Upper lobe of right lung (tissue), 1 donor: ENCODE results near the gene FMOD. TPM values are rescaled to one million over a fixed set of nuclear protein-coding genes. Genes with fewer than 3 reads are reported as not detected.
A peak's percentile ranks its signal among the peaks of the same experiment; 100 is the strongest.

Experiments
- ATAC-seq: fragments of 200-7000 bp; cut with Tn5 transposase; one replicate; pipeline ENCODE4 v1.9.1; 2020; ENCODE audit warnings: mild to moderate bottlenecking, moderate library complexity
- DNase-seq: peaks from one replicate; pipeline ENCODE4 v3.0.0-alpha.2; 2020
- H3K27ac ChIP-seq: fragments of 200-600 bp; one replicate; pipeline ENCODE4 v1.8.0; 2022
- H3K27me3 ChIP-seq: fragments of 200-600 bp; one replicate; pipeline ENCODE4 v1.8.0; 2022; ENCODE audit warnings: mild to moderate bottlenecking
- H3K36me3 ChIP-seq: fragments of 200-600 bp; one replicate; pipeline ENCODE4 v1.8.0; 2022
- H3K4me1 ChIP-seq: fragments of 200-600 bp; one replicate; pipeline ENCODE4 v1.8.0; 2022
- H3K4me3 ChIP-seq: fragments of 200-600 bp; one replicate; pipeline ENCODE4 v1.8.0; 2022; ENCODE audit warnings: mild to moderate bottlenecking
- H3K9me3 ChIP-seq: fragments of 200-600 bp; one replicate; pipeline ENCODE4 v1.8.0; 2022
- CTCF ChIP-seq: fragments of 200-600 bp; IDR thresholded peaks from one replicate; pipeline ENCODE4 v1.8.0; 2022; ENCODE audit warnings: antibody characterized with exemption
- intact Hi-C: fragments of 100-400 bp; cut with DNase I; formaldehyde crosslinking; loops from one replicate; pipeline ENCODE4 v1.11.0; 2022
- total RNA-seq: library from RNA; stranded (reverse); fragmentation: NEBNext Ultra II Directional; extraction: Animal tissue kit (Norgen Biotek cat#: 25700); gene quantifications from one replicate; pipeline ENCODE4 v1.2.1, GENCODE V29; 2021
- donor health status: DM: no; HTN: yes; CAD: no; lungs with severe emphysema.

FMOD gene
- total RNA-seq, 1 donor from 2014 or later: 45.1 TPM

GRCh38 chr1:203361945-203362719 lies 11.2 kb upstream of the FMOD start:
- no peak for TF ChIP-seq CTCF
- DNase-seq (no peak), ATAC-seq (peak; percentile 50)
- no peaks in the 10 kb centered on the region for H3K36me3 ChIP-seq
- no peaks in the 10 kb centered on the region for H3K9me3 ChIP-seq
- no peaks in the 10 kb centered on the region for H3K4me1 ChIP-seq
- H3K27me3 ChIP-seq: no peaks in the 10 kb centered on the region
- intact Hi-C loops: no loop called here
- H3K27ac ChIP-seq: no peak overlapping the region
- H3K4me3 ChIP-seq: no peak overlapping the region

GRCh38 chr1:203360547-203361185 lies 9.7 kb upstream of the FMOD start:
- intact Hi-C loops: no loop called here
- ATAC-seq: no peak
- Histone ChIP-seq H3K27me3 (no peaks in the 10 kb centered on the region), H3K36me3 (no peaks in the 10 kb centered on the region), H3K27ac (no peak overlapping the region), H3K4me3 (no peak overlapping the region), H3K4me1 (no peaks in the 10 kb centered on the region), H3K9me3 (no peaks in the 10 kb centered on the region)
- no peak for DNase-seq
- no peak for TF ChIP-seq CTCF

- Histone ChIP-seq H3K4me3 (no peak overlapping the region), H3K36me3 (no peaks in the 10 kb centered on the region), H3K4me1 (no peaks in the 10 kb centered on the region), H3K9me3 (no peaks in the 10 kb centered on the region), H3K27me3 (no peaks in the 10 kb centered on the region), H3K27ac (no peak overlapping the region)
- intact Hi-C loops: no loop called here
- no peak for TF ChIP-seq CTCF
- DNase-seq (no peak), ATAC-seq (no peak)
Measured at GRCh38 chr1:203359010-203359571, 8.2 kb upstream of the FMOD start.

- H3K4me1 ChIP-seq: peaks cover 4% of the 10 kb centered on the region
- no peaks in the 10 kb centered on the region for H3K36me3 ChIP-seq
- no peaks in the 10 kb centered on the region for H3K27me3 ChIP-seq
- ATAC-seq (no peak), DNase-seq (no peak)
- no peak overlapping the region for H3K27ac ChIP-seq
- no peak overlapping the region for H3K4me3 ChIP-seq
- no peak for TF ChIP-seq CTCF
- H3K9me3 ChIP-seq: no peaks in the 10 kb centered on the region
- intact Hi-C loops: no loop called here
Measured at GRCh38 chr1:203354246-203354645, 3.3 kb upstream of the FMOD start.

- DNase-seq (no peak), ATAC-seq (no peak)
- no peaks in the 10 kb centered on the region for H3K27me3 ChIP-seq
- H3K27ac ChIP-seq: no peak overlapping the region
- TF ChIP-seq CTCF: no peak
- intact Hi-C loops: no loop called here
- H3K4me1 ChIP-seq: peaks cover 4% of the 10 kb centered on the region
- no peaks in the 10 kb centered on the region for H3K36me3 ChIP-seq
- H3K4me3 ChIP-seq: no peak overlapping the region
- no peaks in the 10 kb centered on the region for H3K9me3 ChIP-seq
Measured at GRCh38 chr1:203353486-203353885, 2.6 kb upstream of the FMOD start.
